Suprapubic skin (tissue), 4 donors: Measurements from ENCODE around the gene ABHD16B.

ENCODE experiments used
- EP300 ChIP-seq: sonication (generic); formaldehyde crosslinking; IDR thresholded peaks from one replicate; pipeline ENCODE4 v1.6.1; 2017; ENCODE audit warnings: antibody characterized with exemption
- POLR2A ChIP-seq, 2 donors: fragments of 450-650 bp; IDR thresholded peaks; one replicate each; pipeline ENCODE4 v1.6.1; 2017; ENCODE audit warnings: antibody characterized with exemption in 2 of 2, mild to moderate bottlenecking in 2 of 2, moderate library complexity in 2 of 2
- POLR2AphosphoS5 ChIP-seq, 3 donors: sonication (generic); formaldehyde crosslinking; IDR thresholded peaks; one replicate each; pipeline ENCODE4 v1.6.1; 2017; ENCODE audit warnings: antibody characterized with exemption in 3 of 3
- TF ChIP-seq, protein P1 (sequence below), 2 donors: fragments of 200-600 bp in 1 of 2; fragments of 450-650 bp in 1 of 2; sonication (generic) in 1 of 2; IDR thresholded peaks; one replicate each; pipeline ENCODE4 v1.5.1; 2016 to 2019; ENCODE audit warnings: antibody characterized with exemption in 2 of 2, mild to moderate bottlenecking in 1 of 2, moderate library complexity in 1 of 2

DNA sequence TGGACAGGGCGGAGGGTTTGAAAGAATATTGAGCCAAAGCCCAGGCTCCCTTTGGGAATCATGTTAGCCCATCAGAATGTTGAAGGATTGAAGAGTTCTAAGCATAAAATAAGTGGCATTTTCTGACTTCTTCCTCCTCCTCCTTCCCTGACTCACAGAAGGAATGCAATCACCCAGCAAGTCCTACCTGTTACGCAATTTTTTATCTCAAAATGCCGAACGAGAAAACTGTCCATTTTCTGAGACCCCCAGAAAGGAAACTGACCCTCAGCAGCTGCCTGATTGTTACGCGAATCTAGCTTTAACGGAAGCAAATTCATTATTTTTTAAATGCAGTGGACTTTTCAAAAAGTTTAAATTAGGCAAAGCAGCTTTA lies 28.9 kb downstream of the ABHD16B start:
- TF ChIP-seq POLR2A (IDR thresholded peaks at IDR 0.05) (no peak), POLR2AphosphoS5 (IDR thresholded peaks at IDR 0.05) (no peak), EP300 (no peak)
- TF ChIP-seq, protein P1, sequence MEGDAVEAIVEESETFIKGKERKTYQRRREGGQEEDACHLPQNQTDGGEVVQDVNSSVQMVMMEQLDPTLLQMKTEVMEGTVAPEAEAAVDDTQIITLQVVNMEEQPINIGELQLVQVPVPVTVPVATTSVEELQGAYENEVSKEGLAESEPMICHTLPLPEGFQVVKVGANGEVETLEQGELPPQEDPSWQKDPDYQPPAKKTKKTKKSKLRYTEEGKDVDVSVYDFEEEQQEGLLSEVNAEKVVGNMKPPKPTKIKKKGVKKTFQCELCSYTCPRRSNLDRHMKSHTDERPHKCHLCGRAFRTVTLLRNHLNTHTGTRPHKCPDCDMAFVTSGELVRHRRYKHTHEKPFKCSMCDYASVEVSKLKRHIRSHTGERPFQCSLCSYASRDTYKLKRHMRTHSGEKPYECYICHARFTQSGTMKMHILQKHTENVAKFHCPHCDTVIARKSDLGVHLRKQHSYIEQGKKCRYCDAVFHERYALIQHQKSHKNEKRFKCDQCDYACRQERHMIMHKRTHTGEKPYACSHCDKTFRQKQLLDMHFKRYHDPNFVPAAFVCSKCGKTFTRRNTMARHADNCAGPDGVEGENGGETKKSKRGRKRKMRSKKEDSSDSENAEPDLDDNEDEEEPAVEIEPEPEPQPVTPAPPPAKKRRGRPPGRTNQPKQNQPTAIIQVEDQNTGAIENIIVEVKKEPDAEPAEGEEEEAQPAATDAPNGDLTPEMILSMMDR (IDR thresholded peaks at IDR 0.05) = no peak
